Activated CD8-positive, alpha-beta memory T cell treated with anti-CD3 and anti-CD28 coated beads, Interleukin-2, amount 50 U/mL, for 4 hours (primary cell): Measurements from ENCODE around the gene NCAM1.
"Not testable (repeated sequence)": the region's sequence is repeated elsewhere in the genome, so short reads cannot be mapped to it uniquely, and the experiment has no call there.

Source experiments
- DNase-seq: peaks from one replicate; pipeline ENCODE4 v3.0.0-alpha.2; 2020

Gene NCAM1

DNA sequence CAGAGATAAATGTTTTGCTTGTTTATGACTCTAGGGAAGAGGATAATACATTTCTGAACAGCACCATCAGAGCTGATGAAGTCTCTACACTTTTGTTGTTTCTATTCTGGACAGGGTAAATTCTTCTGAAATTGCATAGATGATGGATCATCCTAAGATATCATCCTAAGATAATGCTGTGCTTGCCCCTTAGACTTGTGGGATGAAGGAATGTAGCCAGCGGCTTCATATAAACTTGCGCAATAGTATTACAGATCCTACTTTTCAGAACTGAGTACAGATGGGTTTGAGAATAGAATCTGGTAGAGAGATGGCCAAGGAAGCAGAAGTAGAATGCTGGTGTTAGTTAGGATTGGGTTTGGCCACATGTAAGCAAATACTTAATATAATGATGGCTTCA is 61.0 kb downstream of the NCAM1 start:
- no peak for DNase-seq

DNA sequence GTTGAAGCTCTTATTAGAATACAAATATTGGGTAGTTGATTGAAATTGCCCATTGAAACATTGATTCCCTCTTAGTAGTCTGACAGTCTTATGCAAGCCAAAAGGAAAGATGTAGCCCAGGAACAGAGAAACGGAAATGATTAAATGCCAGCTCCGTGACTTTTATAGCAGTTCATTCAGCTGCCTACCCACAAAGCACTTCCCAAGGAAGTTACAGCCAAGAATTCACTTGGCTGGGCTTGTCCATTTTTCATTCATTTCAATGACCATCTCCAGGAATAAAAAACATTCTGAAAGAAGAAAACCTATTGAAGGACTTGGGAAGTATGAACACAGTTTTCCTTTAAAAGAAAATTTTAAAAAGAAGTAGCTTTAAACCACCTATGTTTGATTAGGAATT is 62.0 kb downstream of the NCAM1 start:
- DNase-seq: no peak

DNA sequence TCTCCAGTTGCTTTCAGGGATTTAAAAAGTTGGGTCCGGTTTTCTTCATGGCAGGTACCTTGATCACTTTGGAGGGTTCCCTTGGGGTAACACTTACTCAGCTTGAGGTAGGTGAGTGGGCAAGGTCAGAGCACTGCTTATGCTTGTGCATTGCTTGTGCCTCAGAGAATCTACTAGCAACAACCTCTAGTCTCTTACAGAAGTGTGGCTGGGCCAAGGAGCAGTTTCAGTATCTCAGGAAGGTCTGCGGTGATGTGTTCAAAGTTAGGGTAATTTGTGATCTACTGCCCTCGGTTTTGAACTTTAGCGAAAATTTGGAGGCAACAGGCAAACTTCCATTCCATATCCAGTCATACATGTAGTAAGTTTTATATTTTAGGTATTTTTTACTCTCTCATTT is 62.8 kb downstream of the NCAM1 start:
- DNase-seq: no peak

DNA sequence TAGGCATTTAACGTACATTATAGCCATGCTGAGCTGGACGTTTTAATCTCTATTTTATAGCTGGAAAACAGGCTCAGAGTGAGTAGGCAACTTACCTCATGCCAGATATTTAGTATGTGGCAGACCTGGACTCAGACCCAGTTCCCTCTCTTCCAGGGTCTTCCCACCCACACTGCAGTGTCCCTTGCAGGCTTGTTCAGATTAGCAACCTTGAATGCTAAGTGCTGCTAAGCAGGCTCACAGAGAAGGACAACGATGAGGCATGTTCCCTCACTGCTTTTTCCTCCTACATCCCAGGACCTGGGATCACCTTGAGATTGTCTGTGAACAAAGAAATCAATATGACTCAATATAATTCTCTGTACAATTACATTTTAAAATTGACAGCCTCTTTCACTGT is 65.6 kb downstream of the NCAM1 start:
- no peak for DNase-seq

DNA sequence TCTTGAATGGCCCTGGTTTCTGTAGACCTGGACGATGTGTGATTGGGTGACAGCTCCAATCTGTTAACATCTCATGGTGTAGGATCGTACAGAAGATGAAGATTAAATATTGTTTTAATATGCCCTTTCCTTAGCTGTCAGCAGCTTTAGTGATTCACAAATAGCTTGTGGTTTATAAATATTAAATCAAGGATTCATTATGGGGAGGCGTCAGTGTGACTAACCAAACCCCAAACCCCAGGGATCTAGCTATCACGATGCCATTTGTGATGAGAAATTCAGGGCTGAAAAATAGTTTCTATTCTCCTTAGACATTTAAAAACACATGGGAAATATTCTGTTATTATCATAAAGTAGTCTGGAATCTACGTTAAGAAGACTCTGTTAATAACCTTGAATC is 73.4 kb downstream of the NCAM1 start:
- no peak for DNase-seq

DNA sequence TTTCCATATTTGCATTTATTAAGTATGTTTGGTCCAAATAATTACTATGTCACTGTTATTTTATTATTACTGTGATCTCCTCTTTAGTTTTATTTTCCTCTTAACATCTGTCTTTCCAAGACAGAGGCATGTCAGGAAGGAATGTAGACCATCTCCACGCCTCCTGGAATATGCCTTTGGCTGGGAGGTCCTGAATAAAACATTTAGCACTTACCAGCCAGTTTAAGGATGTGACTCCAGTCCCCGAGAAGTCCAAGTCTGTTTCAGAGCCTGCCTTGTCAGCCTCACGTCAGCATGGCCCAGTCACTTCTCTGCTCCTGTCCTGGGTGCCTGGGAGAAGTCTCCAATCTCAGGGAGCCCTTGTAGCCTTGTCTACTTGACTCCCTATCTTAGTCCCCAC is 74.5 kb downstream of the NCAM1 start:
- no peak for DNase-seq

DNA sequence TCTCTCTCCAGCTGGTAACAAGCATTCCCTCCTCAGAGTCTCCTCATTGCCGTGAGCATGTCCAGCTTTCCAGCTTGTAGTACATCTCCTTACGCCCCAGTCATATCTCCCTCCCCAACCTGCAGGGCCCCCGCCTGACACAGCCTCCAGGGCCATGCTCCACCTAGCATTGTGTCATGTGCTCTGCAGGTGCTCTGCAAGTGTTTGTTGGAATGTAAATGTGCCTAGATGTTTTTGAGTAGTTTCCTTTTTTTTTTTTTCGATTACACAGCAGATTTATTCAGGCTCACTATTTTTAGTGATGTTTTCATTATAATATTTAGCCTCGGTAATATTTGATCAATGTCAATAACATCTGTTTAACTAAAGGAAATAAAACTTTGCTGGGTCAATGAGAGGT is 82.5 kb downstream of the NCAM1 start:
- DNase-seq: no peak

DNA sequence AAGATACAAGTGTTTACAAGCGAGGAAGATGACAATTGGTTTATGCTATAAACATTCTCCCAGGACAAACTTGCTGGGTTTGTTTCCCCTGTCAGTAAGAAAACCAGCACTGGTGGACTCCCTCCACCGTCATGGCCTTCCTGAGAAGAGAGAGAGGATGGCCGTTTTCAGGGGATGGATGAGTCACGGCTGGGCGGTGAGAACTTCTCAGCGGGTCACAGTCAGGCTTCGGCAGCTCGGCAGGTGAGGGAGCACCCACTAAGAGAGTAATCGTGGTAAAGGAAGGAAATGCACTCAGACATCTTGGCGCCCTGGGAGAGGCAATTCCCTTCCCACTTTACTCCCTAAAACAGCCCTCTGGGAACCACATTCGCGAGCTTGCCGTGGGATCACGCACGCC is 83.9 kb downstream of the NCAM1 start:
- DNase-seq: no peak

DNA sequence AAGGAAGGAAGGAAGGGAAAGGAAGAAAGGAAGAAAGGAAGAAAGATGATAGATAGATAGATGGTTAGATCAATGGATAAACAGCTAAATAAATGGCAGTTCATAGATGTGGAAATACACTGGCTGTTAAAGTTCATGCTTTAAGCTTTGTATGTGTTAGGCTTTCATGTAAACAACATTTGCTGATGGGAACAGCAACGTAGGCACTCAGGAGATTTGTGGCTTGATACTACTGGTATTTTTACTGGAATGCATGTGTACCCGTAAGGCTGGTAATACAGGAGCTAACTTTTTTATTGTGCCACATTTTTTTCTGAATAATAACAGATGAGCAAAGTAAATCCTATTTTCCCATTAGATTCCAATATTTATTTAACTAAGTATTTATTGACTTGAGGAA is 85.6 kb downstream of the NCAM1 start:
- no peak for DNase-seq

DNA sequence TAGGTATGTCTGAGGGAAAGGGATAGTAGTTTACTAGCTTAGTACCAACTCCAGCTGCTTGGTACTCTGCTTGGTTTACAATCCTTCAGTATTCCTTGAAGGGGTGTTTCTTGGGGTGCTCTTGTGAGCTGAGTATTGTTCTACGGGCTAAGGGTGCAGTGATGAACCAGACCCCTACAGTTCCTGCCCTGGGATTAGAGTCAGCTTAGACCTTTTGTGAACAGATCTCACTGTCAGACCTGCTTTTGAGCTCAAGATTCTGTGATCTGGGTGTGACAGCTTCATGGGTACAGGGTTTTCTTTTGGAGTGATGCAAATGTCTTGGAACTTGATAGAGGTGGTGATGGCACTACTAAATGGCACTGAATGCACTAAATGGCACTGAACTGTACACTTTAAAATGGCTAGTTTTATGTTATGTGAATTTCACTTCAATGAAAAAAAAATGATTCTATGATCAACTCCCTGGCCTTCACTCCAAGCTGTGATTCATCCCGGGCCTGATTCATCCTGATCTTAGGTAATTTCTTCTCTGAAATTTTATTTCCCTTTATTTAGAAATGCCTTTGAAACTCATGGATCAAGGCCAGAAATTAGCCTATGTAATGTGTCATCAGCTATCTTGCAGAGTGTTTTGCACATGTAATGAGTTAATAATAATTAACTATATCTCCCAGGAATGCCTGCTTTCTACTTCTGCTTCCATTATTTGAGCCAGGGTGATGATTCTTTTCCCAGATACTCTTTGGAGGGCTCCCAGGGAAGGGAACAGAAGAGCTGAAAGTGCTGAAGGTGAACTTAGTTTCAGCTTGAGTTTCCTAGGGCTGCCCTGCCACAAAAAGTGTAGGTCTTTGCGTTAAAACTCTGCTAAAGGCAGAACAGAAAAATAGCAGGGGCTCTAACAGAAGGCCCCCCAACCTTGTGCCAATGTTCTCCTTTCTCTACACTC is 87.9 kb downstream of the NCAM1 start:
- DNase-seq: no peak

DNA sequence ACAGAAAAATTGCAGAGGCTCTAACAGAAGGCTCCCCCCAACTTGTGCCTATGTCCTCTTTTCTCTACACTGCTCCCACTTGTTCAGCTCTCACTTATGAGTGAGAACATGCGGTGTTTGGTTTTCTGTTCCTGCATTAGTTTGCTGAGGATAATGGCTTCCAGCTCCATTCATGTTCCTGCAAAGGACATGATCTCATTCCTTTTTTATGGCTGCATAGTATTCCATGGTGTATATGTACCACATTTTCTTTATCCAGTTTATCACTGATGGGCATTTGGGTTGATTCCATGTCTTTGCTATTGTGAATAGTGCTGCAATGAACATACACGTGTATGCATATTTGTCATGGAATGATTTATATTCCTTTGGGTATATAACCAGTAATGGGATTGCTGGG is 91.8 kb downstream of the NCAM1 start:
- DNase-seq: not testable (repeated sequence)

DNA sequence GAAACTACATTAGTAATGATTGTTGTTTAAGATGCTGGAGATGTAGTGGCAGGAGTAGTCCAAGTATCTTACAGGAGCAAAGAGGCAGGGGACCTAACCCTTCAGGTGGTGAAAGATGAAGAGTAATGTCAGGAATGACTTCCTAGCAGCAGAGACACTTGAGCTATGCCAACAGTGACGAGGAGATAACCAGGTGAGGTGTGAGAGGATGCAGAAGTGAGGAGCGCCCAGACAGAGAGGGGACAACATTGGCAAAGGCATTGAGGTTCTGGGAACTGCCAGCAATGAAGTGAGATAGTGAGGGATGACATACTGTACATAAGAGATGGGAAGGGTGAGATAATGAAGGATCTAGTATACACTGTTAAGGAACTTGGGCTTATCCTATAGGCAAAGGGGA is 95.8 kb downstream of the NCAM1 start:
- DNase-seq: no peak

DNA sequence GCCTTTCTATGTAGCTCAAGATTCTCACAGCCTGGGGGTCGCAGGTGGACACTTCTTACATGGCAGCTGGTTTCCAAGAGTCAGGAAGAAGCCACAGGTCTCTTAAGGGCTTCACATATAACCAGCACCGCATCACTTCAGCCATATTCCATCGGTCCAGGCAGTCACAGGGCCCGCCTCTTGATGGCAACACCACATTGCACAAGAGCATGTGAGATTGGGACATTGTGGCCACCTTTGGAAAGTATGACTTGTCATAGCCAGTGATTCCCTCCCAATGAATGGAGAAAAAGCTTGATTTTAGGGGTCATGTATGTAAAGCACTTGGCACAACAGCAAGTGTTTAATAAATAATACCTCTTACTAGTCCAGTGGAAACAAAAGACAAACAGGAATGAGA is 98.3 kb downstream of the NCAM1 start:
- no peak for DNase-seq

DNA sequence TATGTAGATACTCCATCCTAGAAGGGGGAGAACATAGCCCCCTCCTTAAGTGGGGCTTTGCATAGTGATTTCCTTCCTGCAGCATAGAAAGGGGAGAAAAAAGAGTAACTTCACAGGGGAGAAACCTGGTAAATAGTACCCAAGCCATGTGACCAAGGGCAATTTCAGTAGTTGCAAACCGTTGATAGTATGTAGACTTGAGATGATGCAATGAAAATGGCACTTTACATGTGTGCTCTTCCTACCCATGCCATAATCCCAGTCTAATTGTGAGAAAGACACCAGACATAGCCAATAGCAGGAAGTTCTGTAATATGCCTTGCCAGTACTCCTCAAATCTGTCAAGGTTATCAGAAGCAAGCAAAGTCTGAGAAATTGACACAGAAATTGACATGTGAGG is 104.1 kb downstream of the NCAM1 start:
- no peak for DNase-seq

DNA sequence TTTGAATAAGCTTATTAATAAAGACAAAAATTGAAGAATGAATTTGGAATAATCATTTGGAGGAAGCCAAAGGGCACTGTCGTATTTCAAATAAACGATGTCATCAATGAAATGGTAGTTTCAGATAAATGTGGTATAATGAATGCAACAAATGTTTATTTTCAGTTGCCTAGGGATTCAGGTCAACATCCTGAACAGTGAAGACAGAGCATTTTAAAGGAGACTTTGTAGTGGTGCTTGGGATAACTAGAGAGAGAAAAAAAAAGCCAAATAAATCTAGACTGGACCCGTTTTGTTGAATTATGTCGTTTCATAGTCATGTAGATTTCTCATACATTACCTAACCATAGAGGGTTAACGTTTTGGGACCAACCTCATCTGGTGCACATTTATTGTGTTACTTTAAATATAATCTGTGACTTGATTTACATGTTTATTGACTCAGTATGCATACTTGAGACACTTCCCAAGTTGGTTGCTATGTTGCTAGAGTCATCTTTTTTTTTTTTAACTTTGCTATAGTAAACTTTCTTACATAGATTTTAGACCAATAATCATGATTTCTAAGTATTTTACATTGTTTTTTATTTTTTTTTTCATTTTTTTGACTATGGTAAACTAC is 111.1 kb downstream of the NCAM1 start:
- no peak for DNase-seq

DNA sequence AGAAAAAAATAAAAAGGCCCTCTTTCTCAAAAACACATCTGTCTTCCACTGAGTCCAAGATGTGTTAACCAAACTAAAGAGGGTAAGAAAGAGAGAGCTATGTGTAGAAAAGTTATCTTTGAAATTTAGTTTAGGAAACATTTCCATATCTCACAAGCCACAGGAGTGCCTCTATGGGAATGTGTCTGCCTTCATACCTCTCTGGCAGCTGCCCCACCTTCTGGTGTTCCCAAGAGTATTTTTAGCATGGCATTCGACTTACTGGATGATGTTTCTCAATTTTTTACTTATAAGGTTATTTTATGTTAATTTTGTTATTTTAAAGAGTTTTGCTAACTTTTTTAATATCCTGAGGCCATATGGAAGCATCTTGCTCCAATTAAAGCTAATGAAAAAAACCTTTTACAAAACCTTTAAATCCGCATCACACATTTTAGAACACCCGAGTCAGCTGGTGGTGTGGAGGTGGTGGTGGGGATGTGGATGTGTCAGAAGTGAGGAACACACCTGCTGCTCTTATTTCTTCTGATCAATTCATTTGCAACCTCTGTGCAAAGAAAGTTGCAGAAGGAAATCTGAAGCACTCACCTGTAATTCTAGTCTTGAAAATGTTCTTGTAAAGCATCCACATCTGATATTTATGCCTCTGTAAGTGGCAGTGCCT is 112.2 kb downstream of the NCAM1 start:
- DNase-seq: no peak

DNA sequence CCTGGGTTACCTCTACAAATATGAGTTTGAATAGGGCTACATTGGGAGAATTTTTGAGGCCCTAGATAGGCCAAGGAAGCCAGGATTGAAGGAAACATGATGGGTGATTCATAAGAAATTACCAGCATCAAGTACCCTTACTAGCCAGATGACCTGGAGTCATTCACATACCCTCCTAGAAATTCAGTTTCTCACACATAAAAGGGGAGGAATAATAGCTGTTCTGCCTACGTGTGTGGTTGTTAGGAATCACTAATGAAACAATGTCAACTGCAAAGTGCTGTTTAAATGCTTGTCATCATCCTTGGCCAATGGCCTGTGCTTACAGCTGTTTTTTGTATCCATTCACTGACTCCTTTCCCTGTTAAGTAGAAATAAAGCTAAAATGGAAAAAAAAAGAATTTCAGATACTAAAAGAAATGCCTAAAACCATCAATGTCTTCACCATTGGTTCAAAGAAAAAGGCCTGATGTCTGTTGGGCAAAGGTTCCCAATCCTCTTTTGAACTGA is 114.4 kb downstream of the NCAM1 start:
- no peak for DNase-seq

DNA sequence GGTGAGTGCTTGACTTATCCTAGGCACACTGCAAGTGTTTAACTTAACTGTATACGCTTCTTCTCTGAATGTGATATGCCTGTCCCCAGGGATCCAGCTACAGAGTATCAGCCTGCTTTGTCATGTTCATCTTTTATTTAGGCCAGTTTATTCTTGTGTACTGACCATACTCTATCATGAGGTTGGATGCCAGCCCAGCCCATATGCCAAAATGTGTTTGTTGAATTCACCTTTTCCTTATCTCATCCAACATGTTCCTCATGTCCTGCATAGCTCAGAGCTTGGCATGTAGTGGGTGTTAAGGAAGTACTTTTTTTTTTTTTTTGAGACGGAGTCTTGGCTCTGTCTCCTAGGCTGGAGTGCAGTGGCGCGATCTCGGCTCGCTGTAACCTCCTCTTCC is 116.2 kb downstream of the NCAM1 start:
- no peak for DNase-seq

DNA sequence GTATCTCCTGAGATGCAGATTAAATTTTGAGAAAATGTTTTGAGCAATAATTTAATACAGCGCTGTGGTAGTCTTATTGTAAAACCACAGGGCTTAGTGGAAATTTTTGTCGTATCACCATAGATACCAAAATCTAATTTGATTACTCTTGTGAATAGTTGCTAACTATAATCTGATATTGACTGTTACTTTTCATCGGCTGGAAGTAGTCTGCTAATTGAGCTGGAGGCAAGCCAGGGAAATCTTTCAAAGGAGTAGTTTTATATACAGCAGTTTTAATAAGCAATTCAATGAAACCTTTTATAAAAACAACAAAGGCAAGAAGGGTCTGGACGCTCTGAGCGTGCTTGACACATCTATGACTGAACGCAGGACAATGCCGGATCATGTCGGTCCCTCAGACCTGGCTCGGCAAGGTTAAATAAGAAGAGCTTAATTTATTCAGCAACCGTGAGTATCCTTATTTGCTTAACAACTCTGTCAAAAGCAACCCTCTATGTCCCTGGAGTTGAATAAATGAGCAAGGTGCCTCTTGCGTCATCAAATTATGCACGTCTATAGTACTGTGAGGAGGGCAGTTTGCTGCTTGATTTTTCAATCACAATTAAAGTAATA is 121.2 kb downstream of the NCAM1 start:
- no peak for DNase-seq

DNA sequence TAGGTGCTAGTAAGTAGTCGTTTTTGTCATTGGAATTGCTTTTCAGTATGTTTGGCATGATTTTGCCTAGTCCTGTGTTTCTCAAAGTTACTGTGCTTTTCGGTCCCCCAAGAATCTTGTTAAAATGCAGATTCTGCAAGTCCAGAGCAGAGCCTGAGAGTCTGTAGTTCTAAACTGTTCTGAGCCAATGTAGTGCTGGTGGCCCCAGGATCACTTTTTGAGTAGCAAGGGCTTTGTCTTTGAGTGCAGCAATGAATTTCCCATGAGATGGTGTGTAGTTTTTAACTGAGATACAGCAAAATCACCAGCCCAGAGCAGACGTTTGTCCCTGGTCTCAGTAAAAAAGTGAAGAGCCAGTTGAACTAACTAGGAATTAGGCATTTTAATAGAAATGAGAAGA is 122.4 kb downstream of the NCAM1 start:
- DNase-seq: no peak

DNA sequence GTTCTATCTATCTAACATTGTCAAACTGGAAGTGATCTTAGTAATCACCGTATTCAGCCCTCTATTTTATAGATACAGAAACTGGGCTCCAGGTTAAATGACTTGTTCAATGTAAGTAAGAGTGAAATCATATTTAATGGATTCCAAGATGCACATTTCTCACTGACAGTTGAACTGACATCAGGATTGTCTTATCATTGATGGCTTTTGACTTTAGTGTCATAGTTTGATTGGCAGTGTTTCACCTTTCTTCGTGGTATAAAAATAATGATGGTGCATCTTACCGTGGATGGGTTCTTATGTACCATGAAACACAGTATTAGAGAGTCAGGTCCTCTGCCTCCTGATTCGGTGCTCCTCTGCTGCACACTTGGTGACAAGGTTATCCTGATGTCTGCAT is 123.1 kb downstream of the NCAM1 start:
- DNase-seq: no peak

DNA sequence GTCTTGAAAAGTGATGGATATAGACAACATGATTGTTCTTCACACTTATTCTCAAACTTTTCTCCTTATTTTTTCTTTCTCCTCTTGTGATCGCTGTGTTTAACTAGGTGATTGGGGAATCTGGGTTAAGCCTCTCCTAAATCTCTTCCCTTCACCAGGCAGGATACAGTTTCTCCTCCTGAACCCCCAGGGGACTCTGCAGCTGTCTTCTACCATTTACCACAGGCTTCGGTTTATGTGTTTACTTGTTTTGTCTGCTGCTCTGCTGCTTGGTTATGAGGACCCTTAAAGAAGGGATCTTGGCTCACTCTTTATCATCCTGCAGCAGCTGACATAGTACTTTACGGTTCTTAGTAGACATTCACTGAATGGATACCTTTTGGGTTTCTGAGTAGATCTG is 124.2 kb downstream of the NCAM1 start:
- DNase-seq: no peak

DNA sequence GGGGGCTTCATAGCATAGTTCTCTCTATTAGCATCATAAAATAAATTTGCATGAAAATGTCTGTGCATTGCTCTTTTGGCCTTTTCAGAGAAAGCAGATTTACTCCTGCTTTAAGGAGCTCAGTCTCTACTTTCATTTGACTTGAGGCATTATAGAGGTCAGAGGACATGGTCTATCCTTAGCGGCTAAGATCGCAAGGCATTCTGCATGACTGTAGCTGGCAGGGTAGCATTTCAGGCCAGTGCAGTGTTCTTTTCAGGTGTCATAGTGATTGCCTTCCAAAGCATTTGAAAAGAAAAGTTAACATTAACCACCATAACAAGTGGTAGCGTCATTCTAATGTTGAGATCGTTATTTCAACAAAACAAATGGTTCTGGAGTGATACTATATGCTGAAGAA is 126.5 kb downstream of the NCAM1 start:
- no peak for DNase-seq
